ENCODE data around the gene MAPKBP1. TPM values are rescaled to one million over a fixed set of nuclear protein-coding genes. Genes with fewer than 3 reads are reported as not detected.

MAPKBP1 gene
- total and polyA plus RNA-seq, 12 donors = 3.4 to 27.2 (median 13.3) TPM

- no peaks in the 10 kb centered on the region for H3K27me3 ChIP-seq
- ATAC-seq = no peak
- no peaks in the 10 kb centered on the region for H3K9me3 ChIP-seq
- H3K27ac ChIP-seq = no peak overlapping the region
- H3K36me3 ChIP-seq = peaks cover 0 to 31% (median 8%) of the 10 kb centered on the region in 9 donors
- WGBS, 2 donors = 94 to 95% methylated on average over 3 of the region's 3 CpGs
- intact Hi-C loops (cut with DNase I) = loop anchor here in 1 of 10 donors (10.0 kb wide), 1 partner anchor 197 kb away; no protein-coding TSS in a partner anchor
- TF ChIP-seq CTCF (IDR thresholded peaks at IDR 0.05) = no peak
- no peak for DNase-seq
- H3K4me1 ChIP-seq = peaks cover 0 to 35% (median 8%) of the 10 kb centered on the region in 9 donors
- H3K4me3 ChIP-seq = no peak overlapping the region
These were observed 27.7 kb downstream of the MAPKBP1 start for GRCh38 chr15:41801850-41802455.

- H3K4me1 ChIP-seq = peaks cover 0 to 27% (median 3%) of the 10 kb centered on the region in 9 donors
- 96 to 98% methylated on average over 2 of the region's 2 CpGs for WGBS, 2 donors
- intact Hi-C loops (cut with DNase I) = loop anchor here in 1 of 10 donors (10.0 kb wide), 1 partner anchor 200 kb away; no protein-coding TSS in a partner anchor
- no peak for TF ChIP-seq CTCF (IDR thresholded peaks at IDR 0.05)
- ATAC-seq (peak in 2 of 8 donors; percentile 13 to 18), DNase-seq (no peak)
- H3K4me3 ChIP-seq = no peak overlapping the region
- no peaks in the 10 kb centered on the region for H3K27me3 ChIP-seq
- no peak overlapping the region for H3K27ac ChIP-seq
- peaks cover 0 to 30% (median 8%) of the 10 kb centered on the region in 9 donors for H3K36me3 ChIP-seq
- no peaks in the 10 kb centered on the region for H3K9me3 ChIP-seq
These were observed 30.1 kb downstream of the MAPKBP1 start for GRCh38 chr15:41804361-41804760.

- H3K27me3 ChIP-seq = no peaks in the 10 kb centered on the region
- intact Hi-C loops (cut with DNase I) = loop anchor here in 1 of 10 donors (10.0 kb wide), 1 partner anchor 200 kb away; no protein-coding TSS in a partner anchor
- 67 to 69% methylated on average over 8 of the region's 8 CpGs for WGBS, 2 donors
- ATAC-seq (peak in 1 of 8 donors; percentile 13), DNase-seq (no peak)
- peaks cover 0 to 22% (median 8%) of the 10 kb centered on the region in 9 donors for H3K36me3 ChIP-seq
- H3K27ac ChIP-seq = no peak overlapping the region
- no peak for TF ChIP-seq CTCF (IDR thresholded peaks at IDR 0.05)
- no peak overlapping the region for H3K4me3 ChIP-seq
- H3K9me3 ChIP-seq = no peaks in the 10 kb centered on the region
- H3K4me1 ChIP-seq = peaks cover 0 to 32% (median 6%) of the 10 kb centered on the region in 9 donors
These were observed 30.8 kb downstream of the MAPKBP1 start for GRCh38 chr15:41804916-41805666.

- H3K9me3 ChIP-seq = no peaks in the 10 kb centered on the region
- peaks cover 0 to 16% (median 4%) of the 10 kb centered on the region in 9 donors for H3K36me3 ChIP-seq
- no peaks in the 10 kb centered on the region for H3K27me3 ChIP-seq
- intact Hi-C loops (cut with DNase I) = loop anchor here in 1 of 10 donors (10.0 kb wide), 1 partner anchor 201 kb away; no protein-coding TSS in a partner anchor
- H3K27ac ChIP-seq = no peak overlapping the region
- H3K4me1 ChIP-seq = peaks cover 0 to 32% (median 6%) of the 10 kb centered on the region in 9 donors
- 86 to 90% methylated on average over 3 of the region's 3 CpGs for WGBS, 2 donors
- no peak for TF ChIP-seq CTCF (IDR thresholded peaks at IDR 0.05)
- H3K4me3 ChIP-seq = no peak overlapping the region
- no peak for DNase-seq
- no peak for ATAC-seq
These were observed 31.4 kb downstream of the MAPKBP1 start for GRCh38 chr15:41805711-41806110.

All from heart right ventricle (tissue), 16 donors.